Neural cell (in vitro differentiated cells): Measurements from ENCODE around the gene PTP4A2. TPM values are rescaled to one million over a fixed set of nuclear protein-coding genes. Genes with fewer than 3 reads are reported as not detected.

Experiments
- H2AFZ ChIP-seq: fragments of 200-600, 300-800 bp; sonication (generic), shearing (Covaris generic); 2 replicates; pipeline ENCODE4 v1.6.0; 2014; ENCODE audit warnings: low read depth, mild to moderate bottlenecking, antibody characterized with exemption, low read length, moderate library complexity
- H3F3A ChIP-seq: fragments of 200-600 bp; shearing (Covaris generic); 2 replicates; pipeline ENCODE4 v1.6.1; 2016; ENCODE audit warnings: mild to moderate bottlenecking, moderate library complexity, mixed read lengths, antibody characterized with exemption, low read length; ENCODE audit not compliant: insufficient read depth, poor library complexity, severe bottlenecking
- H3K27ac ChIP-seq: fragments of 200-600, 300-800 bp; sonication (generic), shearing (Covaris generic); 2 replicates; pipeline ENCODE4 v1.5.1; 2014; ENCODE audit warnings: mild to moderate bottlenecking, low read length, moderate library complexity
- H3K27me3 ChIP-seq: fragments of 300-800, 200-600 bp; sonication (generic), shearing (Covaris generic); 2 replicates; pipeline ENCODE4 v1.6.0; 2014; ENCODE audit warnings: mild to moderate bottlenecking, low read depth, low read length, moderate library complexity; ENCODE audit not compliant: insufficient read depth
- H3K36me3 ChIP-seq: fragments of 300-800, 200-600 bp; sonication (generic), shearing (Covaris generic); 2 replicates; pipeline ENCODE4 v1.5.1; 2014; ENCODE audit warnings: mild to moderate bottlenecking, antibody characterized with exemption, low read length, moderate library complexity; ENCODE audit not compliant: insufficient read depth
- H3K4me2 ChIP-seq: fragments of 300-800, 200-600 bp; sonication (generic), shearing (Covaris generic); 2 replicates; pipeline ENCODE4 v1.6.0; 2014; ENCODE audit warnings: mild to moderate bottlenecking, low read length
- H3K4me3 ChIP-seq: fragments of 300-800, 200-600 bp; sonication (generic), shearing (Covaris generic); 2 replicates; pipeline ENCODE4 v1.5.1; 2014; ENCODE audit warnings: mild to moderate bottlenecking, low read length, moderate library complexity
- H3K79me2 ChIP-seq: fragments of 200-600 bp; shearing (Covaris generic); replicated peaks from 2 replicates; pipeline ENCODE4 v1.6.0; 2014; ENCODE audit warnings: mild to moderate bottlenecking, low read length, moderate library complexity; ENCODE audit not compliant: insufficient read depth
- H3K9ac ChIP-seq: fragments of 300-800, 200-600 bp; sonication (generic), shearing (Covaris generic); 2 replicates; pipeline ENCODE4 v1.6.1; 2016; ENCODE audit warnings: mild to moderate bottlenecking, low read length, mixed read lengths
- H3K9me2 ChIP-seq: fragments of 200-600 bp; shearing (Covaris generic); 2 replicates; pipeline ENCODE4 v1.6.1; 2016; ENCODE audit warnings: mild to moderate bottlenecking, low read length, mixed read lengths; ENCODE audit not compliant: insufficient read depth
- H3K9me3 ChIP-seq: fragments of 200-600, 300-800 bp; sonication (generic), shearing (Covaris generic); 2 replicates; pipeline ENCODE4 v1.6.1; 2016; ENCODE audit warnings: mild to moderate bottlenecking, mixed run types, low read length, moderate library complexity, mixed read lengths
- H4K20me1 ChIP-seq: fragments of 200-600 bp; shearing (Covaris generic); 2 replicates; pipeline ENCODE4 v1.6.1; 2016; ENCODE audit warnings: mild to moderate bottlenecking, mixed run types; ENCODE audit not compliant: insufficient read depth
- EP300 ChIP-seq: fragments of 450-650 bp; conservative IDR thresholded peaks from 2 replicates; pipeline ENCODE4 v1.6.1; 2014; ENCODE audit warnings: antibody characterized with exemption, mild to moderate bottlenecking, moderate library complexity; ENCODE audit not compliant: poor library complexity, severe bottlenecking
- EZH2 ChIP-seq: fragments of 200-600, 300-800 bp; shearing (Covaris generic), sonication (generic); IDR thresholded peaks from 2 replicates; pipeline ENCODE4 v1.6.1; 2014; ENCODE audit warnings: antibody characterized with exemption, low read length, borderline replicate concordance, mild to moderate bottlenecking; ENCODE audit not compliant: insufficient read depth, poor library complexity, severe bottlenecking
- MXI1 ChIP-seq: fragments of 450-650 bp; conservative IDR thresholded peaks from 2 replicates; pipeline ENCODE4 v1.6.1; 2014; ENCODE audit warnings: antibody characterized with exemption, mild to moderate bottlenecking; ENCODE audit not compliant: poor library complexity, severe bottlenecking
- POLR2AphosphoS5 ChIP-seq: IDR thresholded peaks from 2 replicates; pipeline ENCODE4 v1.6.1; 2012
- RAD21 ChIP-seq: fragments of 450-650 bp; conservative IDR thresholded peaks from 2 replicates; pipeline ENCODE4 v1.6.1; 2014; ENCODE audit warnings: antibody characterized with exemption, mild to moderate bottlenecking, moderate library complexity
- SMC3 ChIP-seq: fragments of 450-650 bp; conservative IDR thresholded peaks from 2 replicates; pipeline ENCODE4 v1.6.1; 2014; ENCODE audit warnings: antibody characterized with exemption, mild to moderate bottlenecking, moderate library complexity; ENCODE audit not compliant: poor library complexity
- TAF1 ChIP-seq: IDR thresholded peaks from 2 replicates; pipeline ENCODE4 v1.6.1; 2012; ENCODE audit warnings: low read depth
- polyA plus RNA-seq: library from polyadenylated mRNA; depleted of rRNA; stranded (reverse); fragments of >200 nt; gene quantifications from 2 replicates; pipeline ENCODE4 v1.2.3, GENCODE V29; 2014
- TF ChIP-seq, protein P1 (sequence below): fragments of 450-650 bp; IDR thresholded peaks from 2 replicates; pipeline ENCODE4 v1.5.1; 2014; ENCODE audit warnings: antibody characterized with exemption, mild to moderate bottlenecking, moderate library complexity; ENCODE audit not compliant: poor library complexity, severe bottlenecking
- TF ChIP-seq, protein P2 (sequence below): IDR thresholded peaks from 2 replicates; pipeline ENCODE4 v1.6.1; 2012; ENCODE audit warnings: borderline replicate concordance

Gene PTP4A2
- polyA plus RNA-seq, 1 donor from 2014 or later, result 250 TPM

DNA sequence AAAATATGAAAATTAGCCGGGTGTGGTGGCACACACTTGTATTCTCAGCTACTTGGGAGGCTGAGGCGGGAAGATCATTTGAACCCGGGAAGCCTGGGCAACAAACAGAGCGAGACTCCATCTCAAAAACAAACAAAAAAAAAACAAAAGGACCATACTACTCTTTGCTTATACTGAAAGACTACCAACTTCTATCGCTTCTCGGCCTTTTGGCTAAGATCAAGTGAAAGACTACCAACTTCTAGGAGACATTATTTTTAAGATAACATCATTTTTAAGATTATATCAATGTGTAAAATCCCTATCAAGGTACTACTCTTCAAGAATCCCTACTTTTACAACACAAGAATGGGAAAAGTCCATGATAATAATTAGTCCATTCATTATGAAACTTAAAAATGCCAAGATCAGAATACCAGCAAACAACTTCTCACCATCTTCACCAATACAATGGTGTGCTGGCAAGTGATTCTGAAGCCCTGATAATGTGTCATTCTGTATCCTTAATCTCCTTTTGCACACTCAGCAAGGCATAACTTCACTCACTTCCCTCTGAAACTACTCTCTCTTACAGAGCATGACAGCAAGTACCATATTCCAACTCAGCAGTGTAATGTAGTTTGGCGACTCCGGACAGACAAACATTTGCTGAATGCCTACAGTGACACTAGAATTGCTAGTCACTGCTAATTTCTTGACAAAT is 1.7 kb downstream of the PTP4A2 start:
- peaks cover 9% of the 10 kb centered on the region for H4K20me1 ChIP-seq
- H3K9ac ChIP-seq, result peak overlapping the region; percentile 82
- H3K27ac ChIP-seq, result no peak overlapping the region
- H3K4me2 ChIP-seq, result peak overlapping the region; percentile 85
- H3K79me2 ChIP-seq, result peaks cover 60% of the 10 kb centered on the region
- TF ChIP-seq EP300 (no peak), EZH2 (no peak), RAD21 (no peak), SMC3 (no peak), POLR2AphosphoS5 (no peak), MXI1 (no peak), TAF1 (no peak)
- TF ChIP-seq, protein P1, sequence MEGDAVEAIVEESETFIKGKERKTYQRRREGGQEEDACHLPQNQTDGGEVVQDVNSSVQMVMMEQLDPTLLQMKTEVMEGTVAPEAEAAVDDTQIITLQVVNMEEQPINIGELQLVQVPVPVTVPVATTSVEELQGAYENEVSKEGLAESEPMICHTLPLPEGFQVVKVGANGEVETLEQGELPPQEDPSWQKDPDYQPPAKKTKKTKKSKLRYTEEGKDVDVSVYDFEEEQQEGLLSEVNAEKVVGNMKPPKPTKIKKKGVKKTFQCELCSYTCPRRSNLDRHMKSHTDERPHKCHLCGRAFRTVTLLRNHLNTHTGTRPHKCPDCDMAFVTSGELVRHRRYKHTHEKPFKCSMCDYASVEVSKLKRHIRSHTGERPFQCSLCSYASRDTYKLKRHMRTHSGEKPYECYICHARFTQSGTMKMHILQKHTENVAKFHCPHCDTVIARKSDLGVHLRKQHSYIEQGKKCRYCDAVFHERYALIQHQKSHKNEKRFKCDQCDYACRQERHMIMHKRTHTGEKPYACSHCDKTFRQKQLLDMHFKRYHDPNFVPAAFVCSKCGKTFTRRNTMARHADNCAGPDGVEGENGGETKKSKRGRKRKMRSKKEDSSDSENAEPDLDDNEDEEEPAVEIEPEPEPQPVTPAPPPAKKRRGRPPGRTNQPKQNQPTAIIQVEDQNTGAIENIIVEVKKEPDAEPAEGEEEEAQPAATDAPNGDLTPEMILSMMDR, result no peak
- TF ChIP-seq, protein P2, sequence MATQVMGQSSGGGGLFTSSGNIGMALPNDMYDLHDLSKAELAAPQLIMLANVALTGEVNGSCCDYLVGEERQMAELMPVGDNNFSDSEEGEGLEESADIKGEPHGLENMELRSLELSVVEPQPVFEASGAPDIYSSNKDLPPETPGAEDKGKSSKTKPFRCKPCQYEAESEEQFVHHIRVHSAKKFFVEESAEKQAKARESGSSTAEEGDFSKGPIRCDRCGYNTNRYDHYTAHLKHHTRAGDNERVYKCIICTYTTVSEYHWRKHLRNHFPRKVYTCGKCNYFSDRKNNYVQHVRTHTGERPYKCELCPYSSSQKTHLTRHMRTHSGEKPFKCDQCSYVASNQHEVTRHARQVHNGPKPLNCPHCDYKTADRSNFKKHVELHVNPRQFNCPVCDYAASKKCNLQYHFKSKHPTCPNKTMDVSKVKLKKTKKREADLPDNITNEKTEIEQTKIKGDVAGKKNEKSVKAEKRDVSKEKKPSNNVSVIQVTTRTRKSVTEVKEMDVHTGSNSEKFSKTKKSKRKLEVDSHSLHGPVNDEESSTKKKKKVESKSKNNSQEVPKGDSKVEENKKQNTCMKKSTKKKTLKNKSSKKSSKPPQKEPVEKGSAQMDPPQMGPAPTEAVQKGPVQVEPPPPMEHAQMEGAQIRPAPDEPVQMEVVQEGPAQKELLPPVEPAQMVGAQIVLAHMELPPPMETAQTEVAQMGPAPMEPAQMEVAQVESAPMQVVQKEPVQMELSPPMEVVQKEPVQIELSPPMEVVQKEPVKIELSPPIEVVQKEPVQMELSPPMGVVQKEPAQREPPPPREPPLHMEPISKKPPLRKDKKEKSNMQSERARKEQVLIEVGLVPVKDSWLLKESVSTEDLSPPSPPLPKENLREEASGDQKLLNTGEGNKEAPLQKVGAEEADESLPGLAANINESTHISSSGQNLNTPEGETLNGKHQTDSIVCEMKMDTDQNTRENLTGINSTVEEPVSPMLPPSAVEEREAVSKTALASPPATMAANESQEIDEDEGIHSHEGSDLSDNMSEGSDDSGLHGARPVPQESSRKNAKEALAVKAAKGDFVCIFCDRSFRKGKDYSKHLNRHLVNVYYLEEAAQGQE, result no peak
- H3K27me3 ChIP-seq, result no peaks in the 10 kb centered on the region
- no peaks in the 10 kb centered on the region for H3K9me2 ChIP-seq
- peak overlapping the region; percentile 78 for H3K4me3 ChIP-seq
- H2AFZ ChIP-seq, result no peak overlapping the region
- H3K36me3 ChIP-seq, result no peaks in the 10 kb centered on the region
- H3F3A ChIP-seq, result no peaks in the 10 kb centered on the region
- no peaks in the 10 kb centered on the region for H3K9me3 ChIP-seq

DNA sequence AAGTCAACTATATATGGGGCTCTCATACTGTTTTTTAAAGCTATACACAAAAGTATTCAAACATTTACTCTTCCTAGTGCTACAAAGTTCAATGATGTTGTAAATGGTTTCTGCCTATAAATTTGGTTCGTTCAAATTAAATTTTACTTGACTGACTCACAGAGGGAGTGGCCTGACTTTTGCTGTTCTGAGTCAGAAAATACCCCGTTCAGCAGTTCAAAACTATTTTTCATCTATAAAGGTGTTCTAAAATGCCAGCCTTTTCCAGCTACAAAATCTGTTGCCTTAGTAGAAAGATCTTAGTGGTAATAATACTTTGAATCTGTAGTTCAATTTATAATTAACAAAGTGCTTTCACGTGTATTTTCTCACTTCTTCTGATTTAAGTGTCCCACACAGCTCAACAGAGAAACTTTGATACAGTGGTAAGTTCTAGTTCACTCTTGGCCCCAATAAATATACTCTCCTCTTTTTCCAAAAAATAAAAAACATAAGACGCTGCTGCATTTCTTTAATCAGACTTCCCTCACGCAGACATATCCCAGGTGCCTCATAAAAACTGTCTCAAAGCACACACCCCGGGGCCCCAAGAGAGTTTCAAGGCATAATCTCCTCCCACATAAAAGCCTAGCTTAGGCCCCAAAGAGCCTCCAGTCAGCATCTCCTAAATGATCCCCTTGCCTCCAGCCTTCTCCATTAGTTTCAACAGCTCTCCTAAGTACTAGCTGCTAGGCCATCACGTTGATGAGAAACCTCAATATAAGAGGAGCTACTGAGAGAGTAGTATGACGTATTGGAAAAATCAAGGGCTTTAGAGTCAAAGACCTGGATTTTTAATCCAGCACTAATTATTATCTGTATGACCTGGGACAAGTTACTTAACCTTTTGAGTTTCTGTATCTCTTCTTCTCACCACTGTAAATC is 3.2 kb downstream of the PTP4A2 start:
- H3K4me3 ChIP-seq, result peak overlapping the region; percentile 34
- no peak overlapping the region for H3K27ac ChIP-seq
- H3K4me2 ChIP-seq, result no peak overlapping the region
- no peaks in the 10 kb centered on the region for H3K36me3 ChIP-seq
- no peaks in the 10 kb centered on the region for H3K9me3 ChIP-seq
- no peak overlapping the region for H2AFZ ChIP-seq
- peaks cover 9% of the 10 kb centered on the region for H4K20me1 ChIP-seq
- no peaks in the 10 kb centered on the region for H3K9me2 ChIP-seq
- no peaks in the 10 kb centered on the region for H3K27me3 ChIP-seq
- TF ChIP-seq EP300, result no peak
- no peak for TF ChIP-seq SMC3
- TF ChIP-seq EZH2, result no peak
- H3K9ac ChIP-seq, result no peak overlapping the region
- H3K79me2 ChIP-seq, result peaks cover 73% of the 10 kb centered on the region
- H3F3A ChIP-seq, result no peaks in the 10 kb centered on the region
